GM12892 (cell line): ENCODE measurements around the gene ZNF407.

Experiments
- DNase-seq: peaks from one replicate; pipeline ENCODE4 v3.0.0; 2011; ENCODE audit not compliant: insufficient read length
- FAIRE-seq: peaks from 2 replicates; lab custom pipeline; 2011; peaks lifted over from hg19 to GRCh38; lab: Jason Lieb, UNC
- POLR2A ChIP-seq: IDR thresholded peaks from 2 replicates; pipeline ENCODE4 v1.6.1; 2011; ENCODE audit warnings: low read depth, low read length, control low read depth
- POLR2AphosphoS5 ChIP-seq: IDR thresholded peaks from 2 replicates; pipeline ENCODE4 v1.6.1; 2011; ENCODE audit warnings: low read depth, low read length, control low read depth
- TAF1 ChIP-seq: IDR thresholded peaks from 2 replicates; pipeline ENCODE4 v1.6.1; 2011; ENCODE audit warnings: low read depth, mild to moderate bottlenecking, control low read depth, low read length, borderline replicate concordance

The ZNF407 gene

DNA sequence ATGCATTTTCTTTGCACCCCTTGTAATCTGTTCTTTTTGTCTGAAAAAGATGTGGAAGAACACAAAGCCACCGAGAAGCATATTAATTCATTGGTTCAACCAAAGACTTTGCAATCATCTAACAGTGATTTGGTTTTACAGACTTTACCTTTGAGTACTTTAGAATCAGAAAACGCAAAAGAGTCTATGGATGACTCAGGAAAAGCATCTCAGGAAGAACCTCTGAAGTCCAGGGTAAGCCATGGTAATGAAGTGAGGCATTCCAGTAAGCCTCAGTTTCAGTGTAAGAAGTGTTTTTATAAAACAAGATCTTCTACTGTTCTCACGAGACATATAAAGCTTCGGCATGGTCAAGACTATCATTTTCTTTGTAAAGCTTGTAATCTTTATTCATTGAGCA is 35.2 kb downstream of the ZNF407 start:
- FAIRE-seq (no peak), DNase-seq (no peak)
- TF ChIP-seq POLR2A, result no peak
- TF ChIP-seq POLR2AphosphoS5, result no peak
- no peak for TF ChIP-seq TAF1

DNA sequence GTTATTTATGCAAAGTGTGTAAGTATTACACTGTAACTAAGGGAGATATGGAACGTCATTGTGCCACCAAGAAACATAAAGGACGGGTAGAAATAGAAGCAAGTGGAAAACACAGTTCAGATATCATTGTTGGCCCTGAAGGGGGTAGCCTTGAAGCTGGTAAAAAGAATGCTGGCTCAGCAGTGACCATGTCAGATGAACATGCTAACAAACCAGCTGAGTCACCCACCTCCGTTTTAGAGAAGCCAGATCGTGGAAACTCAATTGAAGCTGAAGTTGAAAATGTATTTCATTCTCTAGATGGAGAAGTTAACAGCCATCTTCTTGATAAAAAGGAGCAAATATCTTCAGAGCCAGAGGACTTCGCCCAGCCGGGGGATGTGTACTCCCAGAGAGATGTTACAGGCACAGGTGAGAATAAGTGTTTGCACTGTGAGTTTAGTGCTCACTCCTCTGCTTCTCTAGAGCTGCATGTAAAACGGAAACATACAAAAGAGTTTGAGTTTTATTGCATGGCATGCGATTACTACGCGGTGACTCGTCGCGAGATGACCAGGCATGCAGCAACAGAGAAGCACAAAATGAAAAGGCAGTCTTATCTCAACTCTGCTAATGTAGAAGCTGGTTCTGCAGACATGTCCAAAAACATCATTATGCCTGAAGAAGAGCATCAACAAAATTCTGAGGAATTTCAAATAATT is 36.1 kb downstream of the ZNF407 start:
- DNase-seq (no peak), FAIRE-seq (no peak)
- TF ChIP-seq POLR2AphosphoS5, result no peak

- FAIRE-seq, result no peak
- TF ChIP-seq POLR2A (no peak), POLR2AphosphoS5 (peak; percentile 32; the same call in 1 of the 2 replicates)
- no peak for DNase-seq
Measured at GRCh38 chr18:74635224-74635975, 37.7 kb downstream of the ZNF407 start.

GRCh38 chr18:74637070-74637469 is 39.4 kb downstream of the ZNF407 start:
- no peak for TF ChIP-seq POLR2AphosphoS5
- TF ChIP-seq TAF1, result no peak
- TF ChIP-seq POLR2A, result no peak
- no peak for DNase-seq
- no peak for FAIRE-seq

- FAIRE-seq (no peak), DNase-seq (no peak)
- TF ChIP-seq POLR2AphosphoS5, result no peak
- no peak for TF ChIP-seq POLR2A
- TF ChIP-seq TAF1, result no peak
Measured at GRCh38 chr18:74638210-74638609, 40.5 kb downstream of the ZNF407 start.

GRCh38 chr18:74644713-74645112 is 47.0 kb downstream of the ZNF407 start:
- FAIRE-seq (no peak), DNase-seq (no peak)
- TF ChIP-seq POLR2A (no peak), TAF1 (no peak), POLR2AphosphoS5 (no peak)

- TF ChIP-seq POLR2AphosphoS5, result no peak
- TF ChIP-seq TAF1, result no peak
- TF ChIP-seq POLR2A, result no peak
- DNase-seq (no peak), FAIRE-seq (no peak)
Measured at GRCh38 chr18:74645679-74646078, 48.0 kb downstream of the ZNF407 start.

- FAIRE-seq (no peak), DNase-seq (no peak)
- no peak for TF ChIP-seq POLR2A
- TF ChIP-seq POLR2AphosphoS5, result no peak
- TF ChIP-seq TAF1, result no peak
Measured at GRCh38 chr18:74651327-74652128, 53.9 kb downstream of the ZNF407 start.

- no peak for TF ChIP-seq POLR2A
- no peak for TF ChIP-seq POLR2AphosphoS5
- TF ChIP-seq TAF1, result no peak
- no peak for DNase-seq
- no peak for FAIRE-seq
Measured at GRCh38 chr18:74652392-74652988, 54.8 kb downstream of the ZNF407 start.

- FAIRE-seq, result no peak
Measured at GRCh38 chr18:74654638-74655037, 57.0 kb downstream of the ZNF407 start.

DNA sequence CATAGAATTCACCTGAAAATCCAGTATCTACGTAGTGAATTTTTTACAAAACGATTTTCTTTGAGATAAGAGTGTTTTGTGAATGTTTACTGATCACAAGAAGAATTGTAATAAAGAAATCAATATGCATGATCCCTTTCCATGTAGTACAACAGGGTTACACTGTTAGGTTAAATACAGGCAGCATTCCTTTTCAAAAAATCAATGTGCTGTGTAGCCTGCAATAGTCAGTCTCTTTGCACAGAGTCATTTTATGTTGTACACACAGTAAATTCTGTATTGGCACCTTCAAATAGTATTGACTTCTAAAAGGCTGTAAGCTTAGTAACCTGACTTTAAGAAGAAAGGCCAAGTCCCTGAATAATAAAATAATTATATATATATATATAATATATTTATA is 63.3 kb downstream of the ZNF407 start:
- no peak for FAIRE-seq
- no peak for DNase-seq
- TF ChIP-seq POLR2A, result no peak

More at GRCh38 chr18:74654638-74655037, 57.0 kb downstream of the ZNF407 start:
- DNase-seq, result no peak
- no peak for TF ChIP-seq POLR2AphosphoS5

GRCh38 chr18:74661691-74662090 is 64.0 kb downstream of the ZNF407 start:
- TF ChIP-seq POLR2AphosphoS5 (no peak), POLR2A (no peak), TAF1 (no peak)
- FAIRE-seq, result no peak
- no peak for DNase-seq
